Measurements from ENCODE around the gene SYPL1.

Gene SYPL1

GRCh38 chr7:106129291-106129690, 17.2 kb upstream of the SYPL1 start:
- Histone ChIP-seq H3K27ac (replicated peaks) (no peak overlapping the region), H3K27me3 (ENCODE audit: insufficient read depth, poor library complexity, severe bottlenecking) (no peaks in the 10 kb centered on the region), H3K4me3 (replicated peaks; ENCODE audit: insufficient read depth, low read length) (no peak overlapping the region)
- no peak for DNase-seq (ENCODE audit: low read depth in 1 of 2, low spot score in 1 of 2)
- TF ChIP-seq CTCF (IDR thresholded peaks at IDR 0.05; ENCODE audit: insufficient read depth, low read length) = no peak
- TF ChIP-seq REST (IDR thresholded peaks at IDR 0.05; ENCODE audit: insufficient replicate concordance, low read depth) = no peak
- no peak for TF ChIP-seq SPI1 (IDR thresholded peaks at IDR 0.05; ENCODE audit: borderline replicate concordance, low read depth)
- TF ChIP-seq POLR2AphosphoS5 (IDR thresholded peaks at IDR 0.05; ENCODE audit: low read depth) = no peak
- TF ChIP-seq GABPA (IDR thresholded peaks at IDR 0.05; ENCODE audit: low read depth) = no peak

- no peaks in the 10 kb centered on the region for H3K27me3 ChIP-seq (ENCODE audit: insufficient read depth, poor library complexity, severe bottlenecking)
- TF ChIP-seq SPI1 (IDR thresholded peaks at IDR 0.05; ENCODE audit: borderline replicate concordance, low read depth) (no peak), GABPA (IDR thresholded peaks at IDR 0.05; ENCODE audit: low read depth) (no peak), CTCF (IDR thresholded peaks at IDR 0.05; ENCODE audit: insufficient read depth, low read length) (no peak), REST (IDR thresholded peaks at IDR 0.05; ENCODE audit: insufficient replicate concordance, low read depth) (no peak), POLR2AphosphoS5 (IDR thresholded peaks at IDR 0.05; ENCODE audit: low read depth) (no peak)
Observed at GRCh38 chr7:106128836-106129235, 16.7 kb upstream of the SYPL1 start.

GRCh38 chr7:106127984-106128780, 16.1 kb upstream of the SYPL1 start:
- no peak overlapping the region for H3K4me3 ChIP-seq (replicated peaks; ENCODE audit: insufficient read depth, low read length)
- TF ChIP-seq POLR2AphosphoS5 (IDR thresholded peaks at IDR 0.05; ENCODE audit: low read depth) = no peak
- H3K27ac ChIP-seq (replicated peaks) = no peak overlapping the region
- DNase-seq (ENCODE audit: low read depth in 1 of 2, low spot score in 1 of 2) = no peak
- H3K27me3 ChIP-seq (ENCODE audit: insufficient read depth, poor library complexity, severe bottlenecking) = no peaks in the 10 kb centered on the region

More at GRCh38 chr7:106128836-106129235, 16.7 kb upstream of the SYPL1 start:
- no peak for DNase-seq (ENCODE audit: low read depth in 1 of 2, low spot score in 1 of 2)
- no peak overlapping the region for H3K27ac ChIP-seq (replicated peaks)
- H3K4me3 ChIP-seq (replicated peaks; ENCODE audit: insufficient read depth, low read length) = no peak overlapping the region

- H3K27me3 ChIP-seq (ENCODE audit: insufficient read depth, poor library complexity, severe bottlenecking) = no peaks in the 10 kb centered on the region
- H3K27ac ChIP-seq (replicated peaks) = no peak overlapping the region
- no peak overlapping the region for H3K4me3 ChIP-seq (replicated peaks; ENCODE audit: insufficient read depth, low read length)
- TF ChIP-seq SPI1 (IDR thresholded peaks at IDR 0.05; ENCODE audit: borderline replicate concordance, low read depth) (peak; percentile 89), REST (IDR thresholded peaks at IDR 0.05; ENCODE audit: insufficient replicate concordance, low read depth) (no peak)
- peak in 1 of 2 experiments; percentile 76 for DNase-seq (ENCODE audit: low read depth in 1 of 2, low spot score in 1 of 2)
Observed at GRCh38 chr7:106126170-106126938, 14.2 kb upstream of the SYPL1 start.

All from HL-60 (cell line).